Lower leg skin (tissue), 3 donors: ENCODE results near the gene DLG2.

Source experiments
- POLR2A ChIP-seq, 2 donors: fragments of 450-650 bp; IDR thresholded peaks; one replicate each; pipeline ENCODE4 v1.6.1; 2016 to 2017; ENCODE audit warnings: antibody characterized with exemption in 2 of 2, mild to moderate bottlenecking in 1 of 2, moderate library complexity in 1 of 2
- TF ChIP-seq, protein P1 (sequence below), 3 donors: fragments of 450-650 bp; IDR thresholded peaks; one replicate each; pipeline ENCODE4 v1.5.1; 2016; ENCODE audit warnings: antibody characterized with exemption in 3 of 3, mild to moderate bottlenecking in 3 of 3, moderate library complexity in 2 of 3

DNA sequence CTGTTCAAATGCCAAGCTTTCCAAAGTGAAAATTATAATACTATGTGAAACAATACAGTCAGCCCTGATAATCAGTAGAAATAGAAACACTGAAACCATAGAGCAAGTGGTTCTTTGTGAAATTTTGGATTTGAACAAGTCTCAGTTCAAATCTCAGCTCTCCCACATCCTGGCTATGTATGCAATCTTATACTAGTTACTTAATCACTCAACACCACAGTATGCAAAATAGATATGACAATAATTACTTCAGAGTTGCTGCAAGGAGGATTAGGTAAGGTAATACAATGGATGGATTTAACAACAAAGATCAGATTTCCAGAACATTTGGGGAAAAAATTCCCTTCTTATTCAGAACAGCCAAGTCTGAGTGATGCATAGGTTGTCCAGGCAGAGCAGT lies 1489.2 kb downstream of the DLG2 start:
- TF ChIP-seq, protein P1, sequence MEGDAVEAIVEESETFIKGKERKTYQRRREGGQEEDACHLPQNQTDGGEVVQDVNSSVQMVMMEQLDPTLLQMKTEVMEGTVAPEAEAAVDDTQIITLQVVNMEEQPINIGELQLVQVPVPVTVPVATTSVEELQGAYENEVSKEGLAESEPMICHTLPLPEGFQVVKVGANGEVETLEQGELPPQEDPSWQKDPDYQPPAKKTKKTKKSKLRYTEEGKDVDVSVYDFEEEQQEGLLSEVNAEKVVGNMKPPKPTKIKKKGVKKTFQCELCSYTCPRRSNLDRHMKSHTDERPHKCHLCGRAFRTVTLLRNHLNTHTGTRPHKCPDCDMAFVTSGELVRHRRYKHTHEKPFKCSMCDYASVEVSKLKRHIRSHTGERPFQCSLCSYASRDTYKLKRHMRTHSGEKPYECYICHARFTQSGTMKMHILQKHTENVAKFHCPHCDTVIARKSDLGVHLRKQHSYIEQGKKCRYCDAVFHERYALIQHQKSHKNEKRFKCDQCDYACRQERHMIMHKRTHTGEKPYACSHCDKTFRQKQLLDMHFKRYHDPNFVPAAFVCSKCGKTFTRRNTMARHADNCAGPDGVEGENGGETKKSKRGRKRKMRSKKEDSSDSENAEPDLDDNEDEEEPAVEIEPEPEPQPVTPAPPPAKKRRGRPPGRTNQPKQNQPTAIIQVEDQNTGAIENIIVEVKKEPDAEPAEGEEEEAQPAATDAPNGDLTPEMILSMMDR (IDR thresholded peaks at IDR 0.05): no peak
- TF ChIP-seq POLR2A (IDR thresholded peaks at IDR 0.05): no peak
